ENCODE results near the gene PALD1.
A peak's percentile ranks its signal among the peaks of the same experiment; 100 is the strongest.
"Not testable (repeated sequence)": the region's sequence is repeated elsewhere in the genome, so short reads cannot be mapped to it uniquely, and the experiment has no call there.

Gene PALD1

DNA sequence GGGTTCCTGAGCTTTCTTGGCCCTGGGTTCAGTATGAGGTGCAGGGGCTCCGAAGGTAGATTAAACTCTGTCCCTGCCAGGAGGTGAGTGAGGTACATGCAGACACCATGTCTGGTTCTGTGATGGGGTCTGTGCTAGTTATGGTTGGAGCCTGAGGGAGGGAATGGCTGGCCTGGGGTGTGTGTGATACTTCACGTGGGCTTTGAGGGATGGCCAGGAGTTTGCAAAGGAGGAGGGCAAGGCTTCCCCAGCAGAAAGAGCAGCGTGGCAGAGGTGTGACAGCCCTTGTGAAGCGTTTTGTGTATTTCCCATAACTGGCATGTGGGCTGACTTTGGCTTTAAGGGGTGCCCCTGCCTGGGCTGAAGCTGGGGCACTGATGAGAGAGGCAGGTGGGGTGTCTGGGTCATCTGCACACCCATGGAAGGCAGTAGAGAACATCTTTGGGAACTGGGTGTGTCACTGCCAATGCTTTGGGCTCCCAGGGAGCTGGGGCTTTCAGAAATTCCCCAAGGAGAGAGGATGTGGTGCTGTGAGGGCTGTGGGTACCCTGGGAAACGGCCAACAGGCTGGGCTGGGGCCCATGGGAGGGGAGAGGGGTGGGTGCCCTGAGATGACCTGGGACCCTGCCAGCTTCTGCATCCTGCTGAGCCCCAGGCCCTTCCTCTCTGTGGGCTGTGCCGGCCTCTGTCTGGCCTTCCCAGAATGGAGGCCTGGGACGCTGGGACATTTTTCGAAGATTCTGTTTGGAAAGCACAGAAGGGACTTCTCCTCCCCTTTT is 4.6 kb downstream of the PALD1 start:
- no peak for DNase-seq (ENCODE audit: low read depth, low spot score)
- Histone ChIP-seq H3K4me3 (ENCODE audit: low read length) (no peak overlapping the region), H3K36me3 (ENCODE audit: control insufficient read depth, insufficient read depth, low read length) (no peaks in the 10 kb centered on the region; the same call in 1 of the 2 replicates), H3K4me1 (ENCODE audit: control insufficient read depth, insufficient read depth, low read length) (peaks cover 14% of the 10 kb centered on the region), H3K27me3 (ENCODE audit: control insufficient read depth, insufficient read depth, low read length) (no peaks in the 10 kb centered on the region), H3K27ac (ENCODE audit: low read length) (no peak overlapping the region), H3K9me3 (ENCODE audit: control insufficient read depth, insufficient read depth, low read length) (no peaks in the 10 kb centered on the region)
- WGBS (ENCODE audit: insufficient coverage, insufficient read length), result no CpG with 5 or more reads among the region's 8 CpGs

DNA sequence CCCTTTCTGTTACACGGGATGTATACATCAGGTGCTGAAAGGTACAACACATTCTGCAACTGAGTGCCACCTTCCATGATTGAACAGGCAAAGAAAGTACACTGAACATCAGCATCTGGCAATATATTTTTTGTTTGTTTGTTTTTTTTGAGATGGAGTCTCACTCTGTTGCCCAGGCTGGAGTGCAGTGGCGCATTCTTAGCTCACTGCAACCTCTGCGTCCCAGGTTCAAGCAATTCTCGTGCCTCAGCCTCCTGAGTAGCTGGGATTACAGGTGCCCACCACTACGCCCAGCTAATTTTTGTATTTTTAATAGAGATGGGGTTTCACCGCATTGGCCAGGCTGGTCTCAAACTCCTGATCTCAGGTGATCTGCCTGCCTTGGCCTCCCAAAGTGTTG is 5.3 kb downstream of the PALD1 start:
- H3K27me3 ChIP-seq (ENCODE audit: control insufficient read depth, insufficient read depth, low read length); H3K27ac ChIP-seq (ENCODE audit: low read length); DNase-seq (ENCODE audit: low read depth, low spot score); H3K4me3 ChIP-seq (ENCODE audit: low read length); H3K9me3 ChIP-seq (ENCODE audit: control insufficient read depth, insufficient read depth, low read length); H3K36me3 ChIP-seq (ENCODE audit: control insufficient read depth, insufficient read depth, low read length): not testable (repeated sequence)
- WGBS (ENCODE audit: insufficient coverage, insufficient read length), result no CpG with 5 or more reads among the region's 6 CpGs
- peaks cover 14% of the 10 kb centered on the region for H3K4me1 ChIP-seq (ENCODE audit: control insufficient read depth, insufficient read depth, low read length)

GRCh38 chr10:70487824-70488223 is 9.3 kb downstream of the PALD1 start:
- Histone ChIP-seq H3K27ac (ENCODE audit: low read length) (no peak overlapping the region), H3K27me3 (ENCODE audit: control insufficient read depth, insufficient read depth, low read length) (no peaks in the 10 kb centered on the region), H3K4me3 (ENCODE audit: low read length) (no peak overlapping the region), H3K9me3 (ENCODE audit: control insufficient read depth, insufficient read depth, low read length) (no peaks in the 10 kb centered on the region), H3K4me1 (ENCODE audit: control insufficient read depth, insufficient read depth, low read length) (peaks cover 1% of the 10 kb centered on the region; the same call in 1 of the 2 replicates), H3K36me3 (ENCODE audit: control insufficient read depth, insufficient read depth, low read length) (no peaks in the 10 kb centered on the region; the same call in 1 of the 2 replicates)
- no CpG with 5 or more reads among the region's 3 CpGs for WGBS (ENCODE audit: insufficient coverage, insufficient read length)
- no peak for DNase-seq (ENCODE audit: low read depth, low spot score)

DNA sequence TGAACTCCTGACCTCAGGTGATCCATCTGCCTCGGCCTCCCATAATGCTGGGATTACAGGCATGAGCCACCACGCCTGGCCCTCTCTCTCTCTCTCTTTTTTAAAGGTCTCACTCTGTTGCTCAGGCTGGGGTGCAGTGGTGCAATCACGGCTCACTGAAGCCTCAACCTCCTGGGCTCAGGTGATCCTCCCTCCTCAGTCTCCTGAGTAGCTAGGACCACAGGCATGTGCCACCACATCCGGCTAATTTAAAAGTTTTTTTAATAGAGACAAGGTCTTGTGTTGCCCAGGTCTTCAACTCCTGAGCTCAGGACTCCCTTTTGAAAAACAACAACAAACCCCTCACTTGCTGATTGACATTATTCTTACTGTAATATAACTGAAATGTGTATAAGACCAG is 11.6 kb downstream of the PALD1 start:
- H3K4me1 ChIP-seq (ENCODE audit: control insufficient read depth, insufficient read depth, low read length), result peaks cover 7% of the 10 kb centered on the region

GRCh38 chr10:70491614-70492013 is 13.0 kb downstream of the PALD1 start:
- Histone ChIP-seq H3K27me3 (ENCODE audit: control insufficient read depth, insufficient read depth, low read length) (no peaks in the 10 kb centered on the region), H3K9me3 (ENCODE audit: control insufficient read depth, insufficient read depth, low read length) (no peaks in the 10 kb centered on the region), H3K36me3 (ENCODE audit: control insufficient read depth, insufficient read depth, low read length) (no peaks in the 10 kb centered on the region), H3K27ac (ENCODE audit: low read length) (no peak overlapping the region), H3K4me3 (ENCODE audit: low read length) (no peak overlapping the region), H3K4me1 (ENCODE audit: control insufficient read depth, insufficient read depth, low read length) (peaks cover 7% of the 10 kb centered on the region)
- no peak for DNase-seq (ENCODE audit: low read depth, low spot score)
- no CpG with 5 or more reads among the region's 2 CpGs for whole genome bisulfite sequencing (ENCODE audit: insufficient coverage, insufficient read length)

More for the DNA sequence above, 11.6 kb downstream of the PALD1 start:
- no peaks in the 10 kb centered on the region for H3K27me3 ChIP-seq (ENCODE audit: control insufficient read depth, insufficient read depth, low read length)
- no peaks in the 10 kb centered on the region; the same call in 1 of the 2 replicates for H3K36me3 ChIP-seq (ENCODE audit: control insufficient read depth, insufficient read depth, low read length)
- WGBS (ENCODE audit: insufficient coverage, insufficient read length), result no CpG with 5 or more reads among the region's 4 CpGs
- no peak overlapping the region for H3K4me3 ChIP-seq (ENCODE audit: low read length)
- DNase-seq (ENCODE audit: low read depth, low spot score), result no peak
- no peaks in the 10 kb centered on the region for H3K9me3 ChIP-seq (ENCODE audit: control insufficient read depth, insufficient read depth, low read length)
- H3K27ac ChIP-seq (ENCODE audit: low read length), result no peak overlapping the region

GRCh38 chr10:70492786-70493659 is 14.5 kb downstream of the PALD1 start:
- Histone ChIP-seq H3K27me3 (ENCODE audit: control insufficient read depth, insufficient read depth, low read length) (no peaks in the 10 kb centered on the region), H3K4me1 (ENCODE audit: control insufficient read depth, insufficient read depth, low read length) (peaks cover 7% of the 10 kb centered on the region), H3K27ac (ENCODE audit: low read length) (no peak overlapping the region), H3K4me3 (ENCODE audit: low read length) (no peak overlapping the region), H3K36me3 (ENCODE audit: control insufficient read depth, insufficient read depth, low read length) (no peaks in the 10 kb centered on the region), H3K9me3 (ENCODE audit: control insufficient read depth, insufficient read depth, low read length) (no peaks in the 10 kb centered on the region)
- WGBS (ENCODE audit: insufficient coverage, insufficient read length), result no CpG with 5 or more reads among the region's 10 CpGs
- no peak for DNase-seq (ENCODE audit: low read depth, low spot score)

- Histone ChIP-seq H3K36me3 (ENCODE audit: control insufficient read depth, insufficient read depth, low read length) (no peaks in the 10 kb centered on the region), H3K4me3 (ENCODE audit: low read length) (no peak overlapping the region), H3K27ac (ENCODE audit: low read length) (no peak overlapping the region), H3K9me3 (ENCODE audit: control insufficient read depth, insufficient read depth, low read length) (no peaks in the 10 kb centered on the region), H3K27me3 (ENCODE audit: control insufficient read depth, insufficient read depth, low read length) (no peaks in the 10 kb centered on the region), H3K4me1 (ENCODE audit: control insufficient read depth, insufficient read depth, low read length) (peaks cover 7% of the 10 kb centered on the region)
- peak; percentile 86 for DNase-seq (ENCODE audit: low read depth, low spot score)
- WGBS (ENCODE audit: insufficient coverage, insufficient read length), result no CpG with 5 or more reads among the region's 9 CpGs
Observed at GRCh38 chr10:70493660-70494234, 15.2 kb downstream of the PALD1 start.

- Histone ChIP-seq H3K9me3 (ENCODE audit: control insufficient read depth, insufficient read depth, low read length) (no peaks in the 10 kb centered on the region), H3K36me3 (ENCODE audit: control insufficient read depth, insufficient read depth, low read length) (no peaks in the 10 kb centered on the region), H3K27ac (ENCODE audit: low read length) (no peak overlapping the region), H3K4me1 (ENCODE audit: control insufficient read depth, insufficient read depth, low read length) (peaks cover 7% of the 10 kb centered on the region), H3K4me3 (ENCODE audit: low read length) (no peak overlapping the region), H3K27me3 (ENCODE audit: control insufficient read depth, insufficient read depth, low read length) (no peaks in the 10 kb centered on the region)
- no peak for DNase-seq (ENCODE audit: low read depth, low spot score)
- no CpG with 5 or more reads among the region's 8 CpGs for WGBS (ENCODE audit: insufficient coverage, insufficient read length)
Observed at GRCh38 chr10:70494536-70494935, 16.0 kb downstream of the PALD1 start.

DNA sequence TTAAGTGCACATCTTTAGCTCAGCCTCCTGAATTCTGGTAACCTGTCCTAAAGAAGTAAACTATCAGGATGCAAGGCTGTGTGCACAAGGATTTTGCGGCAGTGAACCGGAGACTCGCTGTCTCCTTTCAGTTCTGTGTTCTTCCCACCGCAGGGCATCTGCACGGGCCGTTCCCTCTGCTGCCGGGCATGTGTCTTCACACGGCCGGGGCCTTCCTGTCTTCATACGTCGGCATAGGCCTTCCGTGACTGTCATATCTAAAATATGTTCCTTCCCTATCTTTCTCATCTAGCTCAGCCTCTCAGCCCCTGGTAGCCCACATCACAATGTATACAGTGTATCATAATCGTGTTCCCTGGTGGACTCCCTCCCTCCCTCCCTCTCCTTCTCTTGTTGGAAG is 16.4 kb downstream of the PALD1 start:
- DNase-seq (ENCODE audit: low read depth, low spot score), result no peak
- H3K9me3 ChIP-seq (ENCODE audit: control insufficient read depth, insufficient read depth, low read length), result no peaks in the 10 kb centered on the region
- H3K27me3 ChIP-seq (ENCODE audit: control insufficient read depth, insufficient read depth, low read length), result no peaks in the 10 kb centered on the region
- H3K4me1 ChIP-seq (ENCODE audit: control insufficient read depth, insufficient read depth, low read length), result peaks cover 7% of the 10 kb centered on the region
- WGBS (ENCODE audit: insufficient coverage, insufficient read length), result no CpG with 5 or more reads among the region's 13 CpGs
- H3K4me3 ChIP-seq (ENCODE audit: low read length), result no peak overlapping the region
- H3K36me3 ChIP-seq (ENCODE audit: control insufficient read depth, insufficient read depth, low read length), result no peaks in the 10 kb centered on the region
- H3K27ac ChIP-seq (ENCODE audit: low read length), result no peak overlapping the region

GRCh38 chr10:70495691-70496261 is 17.2 kb downstream of the PALD1 start:
- no peak overlapping the region for H3K27ac ChIP-seq (ENCODE audit: low read length)
- WGBS (ENCODE audit: insufficient coverage, insufficient read length), result no CpG with 5 or more reads among the region's 4 CpGs
- H3K27me3 ChIP-seq (ENCODE audit: control insufficient read depth, insufficient read depth, low read length), result no peaks in the 10 kb centered on the region
- no peak for DNase-seq (ENCODE audit: low read depth, low spot score)
- H3K4me3 ChIP-seq (ENCODE audit: low read length), result no peak overlapping the region
- no peaks in the 10 kb centered on the region for H3K36me3 ChIP-seq (ENCODE audit: control insufficient read depth, insufficient read depth, low read length)
- peaks cover 7% of the 10 kb centered on the region for H3K4me1 ChIP-seq (ENCODE audit: control insufficient read depth, insufficient read depth, low read length)
- H3K9me3 ChIP-seq (ENCODE audit: control insufficient read depth, insufficient read depth, low read length), result no peaks in the 10 kb centered on the region
